ENCODE results near the gene GTF2H4.

DNA sequence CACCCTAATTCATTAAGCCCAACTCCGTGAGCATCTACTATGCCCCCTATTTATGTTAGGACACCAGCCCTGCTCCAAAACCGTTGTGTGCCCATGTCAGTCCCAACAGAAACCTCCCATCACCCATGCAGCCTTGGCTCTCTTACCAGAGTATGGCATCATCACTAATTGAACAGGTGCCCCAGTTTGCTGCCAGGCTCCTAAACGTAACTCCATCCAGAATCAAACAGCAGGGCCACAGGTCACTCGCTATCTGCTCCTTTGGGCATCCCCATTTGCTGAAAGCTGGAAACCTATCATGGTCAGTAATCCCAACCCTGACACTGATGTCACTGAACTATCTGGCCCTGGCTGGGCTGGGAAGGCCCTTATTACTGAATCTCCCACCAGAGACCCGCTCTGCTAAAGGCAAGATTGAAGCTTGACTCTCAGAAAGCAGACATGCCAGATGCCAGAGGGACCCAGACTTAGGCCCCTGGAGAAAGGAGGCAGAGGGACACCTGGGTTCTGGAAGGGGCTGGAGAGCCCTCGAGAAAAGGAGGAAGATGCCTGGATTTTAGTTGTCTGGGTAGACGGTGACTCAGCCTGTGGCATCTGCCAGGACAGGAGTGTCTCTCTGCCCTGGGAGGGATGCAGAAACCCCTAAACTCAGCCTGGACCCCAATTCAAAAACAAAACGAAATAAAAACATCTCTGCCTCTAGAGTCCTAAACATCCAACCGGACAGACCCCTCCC, 46.8 kb downstream of the GTF2H4 start:
- TF ChIP-seq, protein P1, sequence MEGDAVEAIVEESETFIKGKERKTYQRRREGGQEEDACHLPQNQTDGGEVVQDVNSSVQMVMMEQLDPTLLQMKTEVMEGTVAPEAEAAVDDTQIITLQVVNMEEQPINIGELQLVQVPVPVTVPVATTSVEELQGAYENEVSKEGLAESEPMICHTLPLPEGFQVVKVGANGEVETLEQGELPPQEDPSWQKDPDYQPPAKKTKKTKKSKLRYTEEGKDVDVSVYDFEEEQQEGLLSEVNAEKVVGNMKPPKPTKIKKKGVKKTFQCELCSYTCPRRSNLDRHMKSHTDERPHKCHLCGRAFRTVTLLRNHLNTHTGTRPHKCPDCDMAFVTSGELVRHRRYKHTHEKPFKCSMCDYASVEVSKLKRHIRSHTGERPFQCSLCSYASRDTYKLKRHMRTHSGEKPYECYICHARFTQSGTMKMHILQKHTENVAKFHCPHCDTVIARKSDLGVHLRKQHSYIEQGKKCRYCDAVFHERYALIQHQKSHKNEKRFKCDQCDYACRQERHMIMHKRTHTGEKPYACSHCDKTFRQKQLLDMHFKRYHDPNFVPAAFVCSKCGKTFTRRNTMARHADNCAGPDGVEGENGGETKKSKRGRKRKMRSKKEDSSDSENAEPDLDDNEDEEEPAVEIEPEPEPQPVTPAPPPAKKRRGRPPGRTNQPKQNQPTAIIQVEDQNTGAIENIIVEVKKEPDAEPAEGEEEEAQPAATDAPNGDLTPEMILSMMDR (IDR thresholded peaks at IDR 0.05): no peak
- TF ChIP-seq POLR2A (IDR thresholded peaks at IDR 0.05): no peak
- no peak for TF ChIP-seq POLR2AphosphoS5 (IDR thresholded peaks at IDR 0.05)
- no peak for TF ChIP-seq EP300 (IDR thresholded peaks at IDR 0.05)
